HepG2 (cell line): ENCODE data around the gene LGALS3. TPM values are rescaled to one million over a fixed set of nuclear protein-coding genes. Genes with fewer than 3 reads are reported as not detected.

Experiments
- ATAC-seq: fragments of 200-7000 bp; cut with Tn5 transposase; 3 replicates; pipeline ENCODE4 v1.9.1; 2020; ENCODE audit warnings: mild to moderate bottlenecking, moderate library complexity
- BruUV-seq: library from RNA; stranded (reverse); fragments of 400-500 nt; replicated peaks from 2 replicates; lab custom pipeline; 2021; lab: Mats Ljungman, UMichigan
- CTCF ChIA-PET: fragments of 300-600 bp; formaldehyde crosslinking; extraction: SDS; loops from one replicate; lab custom pipeline; 2021; ENCODE audit warnings: low total read pairs, inconsistent platforms, low intra/inter-chr PET ratio; lab: Yijun Ruan, JAX
- POLR2A ChIA-PET: fragments of 350-600 bp; sonication (Branson Sonifier 250); formaldehyde crosslinking; loops from one replicate; lab custom pipeline; 2020; ENCODE audit warnings: antibody characterized with exemption, inconsistent platforms; lab: Yijun Ruan, JAX
- DNase-seq: peaks from one replicate; pipeline ENCODE4 v3.0.0-alpha.2; 2015; ENCODE audit warnings: low spot score
- FAIRE-seq: peaks from 3 replicates; lab custom pipeline; 2011; peaks lifted over from hg19 to GRCh38; lab: Jason Lieb, UNC
- H2AFZ ChIP-seq: one replicate; pipeline ENCODE4 v1.6.1; 2011; ENCODE audit warnings: low read length, inconsistent platforms
- H3K27ac ChIP-seq: fragments of 300-600 bp; 3 replicates; pipeline ENCODE4 v1.8.0; 2011; ENCODE audit warnings: mixed run types, mild to moderate bottlenecking, mixed read lengths, low read length, inconsistent platforms; ENCODE audit not compliant: insufficient read depth; ENCODE audit errors: extremely low read length
- H3K27me3 ChIP-seq, 2 experiments: fragments of 200-600 bp in 1 of 2; 2 replicates in 1 of 2; 3 replicates in 1 of 2; pipeline versions ENCODE4 v1.6.0 to v1.8.0; 2011; ENCODE audit warnings: low read length in 2 of 2, mild to moderate bottlenecking in 2 of 2, moderate library complexity in 2 of 2, inconsistent platforms in 1 of 2; ENCODE audit not compliant: insufficient read depth in 2 of 2, control insufficient read depth in 1 of 2
- H3K36me3 ChIP-seq, 2 experiments: fragments of 200-600 bp in 1 of 2; replicated peaks in 1 of 2; 2 replicates in 1 of 2; 3 replicates in 1 of 2; pipeline versions ENCODE4 v1.5.1 to v1.8.0; 2011; ENCODE audit warnings: low read length in 2 of 2, inconsistent platforms in 1 of 2; ENCODE audit not compliant: insufficient read depth in 2 of 2, control insufficient read depth in 1 of 2
- H3K4me1 ChIP-seq: 2 replicates; pipeline ENCODE4 v1.5.1; 2012; ENCODE audit warnings: low read length, inconsistent platforms; ENCODE audit not compliant: insufficient read depth
- H3K4me2 ChIP-seq: 2 replicates; pipeline ENCODE4 v1.6.0; 2011; ENCODE audit warnings: low read depth, low read length, inconsistent platforms
- H3K4me3 ChIP-seq, 3 experiments: fragments of 200-600 bp in 1 of 3; sonication (generic), shearing (Covaris generic) in 1 of 3; replicated peaks in 1 of 3; 2 replicates each; pipeline ENCODE4 v1.5.1; 2011 to 2016; ENCODE audit warnings: low read length in 3 of 3, inconsistent platforms in 2 of 3, low read depth in 2 of 3, mild to moderate bottlenecking in 2 of 3, control low read depth in 1 of 3, mixed read lengths in 1 of 3; ENCODE audit not compliant: insufficient read depth in 1 of 3
- H3K79me2 ChIP-seq: one replicate; pipeline ENCODE4 v1.6.1; 2011; ENCODE audit warnings: low read length, inconsistent platforms; ENCODE audit not compliant: insufficient read depth
- H3K9ac ChIP-seq: 2 replicates; pipeline ENCODE4 v1.6.0; 2011; ENCODE audit warnings: mild to moderate bottlenecking, low read depth, low read length, inconsistent platforms; ENCODE audit not compliant: insufficient read depth
- H3K9me3 ChIP-seq: 2 replicates; pipeline ENCODE4 v1.5.1; 2012; ENCODE audit warnings: mild to moderate bottlenecking, low read length
- H4K20me1 ChIP-seq: 2 replicates; pipeline ENCODE4 v1.6.0; 2011; ENCODE audit warnings: inconsistent platforms, mild to moderate bottlenecking, low read length, moderate library complexity; ENCODE audit not compliant: insufficient read depth
- BCL6 ChIP-seq: IDR thresholded peaks from 2 replicates; pipeline ENCODE4 v1.6.1; 2016; ENCODE audit warnings: missing genetic modification reagents, missing compliant biosample characterization
- DR1 ChIP-seq: sonication (generic); formaldehyde crosslinking; IDR thresholded peaks from 2 replicates; pipeline ENCODE4 v1.8.0; 2021; ENCODE audit warnings: mild to moderate bottlenecking, missing genetic modification reagents, inconsistent platforms
- GTF2F1 ChIP-seq: fragments of 150-350 bp; IDR thresholded peaks from 2 replicates; pipeline ENCODE4 v1.6.1; 2014; ENCODE audit warnings: low read length
- HDAC2 ChIP-seq: sonication (generic); formaldehyde crosslinking; IDR thresholded peaks from 2 replicates; pipeline ENCODE4 v1.4.0; 2020; ENCODE audit warnings: missing genetic modification reagents
- KDM2A ChIP-seq: sonication (generic); formaldehyde crosslinking; IDR thresholded peaks from 2 replicates; pipeline ENCODE4 v1.4.0; 2020; ENCODE audit warnings: low read depth, missing genetic modification reagents, borderline replicate concordance
- MYPOP ChIP-seq: sonication (generic); formaldehyde crosslinking; IDR thresholded peaks from 2 replicates; pipeline ENCODE4 v1.8.1; 2023; ENCODE audit warnings: mild to moderate bottlenecking, moderate library complexity, missing genetic modification reagents
- NCOR1 ChIP-seq: fragments of 200-600 bp; sonication (generic); IDR thresholded peaks from 2 replicates; pipeline ENCODE4 v1.7.0; 2017; ENCODE audit warnings: antibody characterized with exemption, low read length, borderline replicate concordance
- RFXANK ChIP-seq: IDR thresholded peaks from 2 replicates; pipeline ENCODE4 v1.6.1; 2016
- SKIL ChIP-seq: sonication (generic); formaldehyde crosslinking; IDR thresholded peaks from 2 replicates; pipeline ENCODE4 v1.8.0; 2022; ENCODE audit warnings: missing genetic modification reagents, mild to moderate bottlenecking, moderate library complexity, borderline replicate concordance
- TEAD3 ChIP-seq: optimal IDR thresholded peaks from 2 replicates; pipeline ENCODE3; 2016; ENCODE audit warnings: borderline replicate concordance
- TFAP4 ChIP-seq: sonication (generic); IDR thresholded peaks from 2 replicates; pipeline ENCODE4 v1.6.1; 2016; ENCODE audit warnings: low read depth, borderline replicate concordance
- ZBTB38 ChIP-seq: sonication (generic); formaldehyde crosslinking; IDR thresholded peaks from 2 replicates; pipeline ENCODE4 v1.5.1; 2020; ENCODE audit warnings: mild to moderate bottlenecking, missing genetic modification reagents
- ZNF101 ChIP-seq: sonication (generic); formaldehyde crosslinking; IDR thresholded peaks from 2 replicates; pipeline ENCODE4 v1.4.0; 2020; ENCODE audit warnings: mild to moderate bottlenecking, low read depth, missing genetic modification reagents, borderline replicate concordance
- ZNF260 ChIP-seq: sonication (generic); formaldehyde crosslinking; IDR thresholded peaks from 2 replicates; pipeline ENCODE4 v1.4.0; 2020; ENCODE audit warnings: missing genetic modification reagents, low read depth, mild to moderate bottlenecking, borderline replicate concordance
- ZNF282 ChIP-seq: fragments of 450-650 bp; IDR thresholded peaks from 2 replicates; pipeline ENCODE4 v1.6.1; 2018; ENCODE audit not compliant: partially characterized antibody
- ZNF382 ChIP-seq: sonication (generic); formaldehyde crosslinking; IDR thresholded peaks from 2 replicates; pipeline ENCODE4 v1.5.0; 2020; ENCODE audit warnings: missing genetic modification reagents, mild to moderate bottlenecking, borderline replicate concordance
- ZNF501 ChIP-seq: sonication (generic); formaldehyde crosslinking; IDR thresholded peaks from 2 replicates; pipeline ENCODE4 v1.5.1; 2020; ENCODE audit warnings: mild to moderate bottlenecking, moderate library complexity, missing genetic modification reagents
- ZNF615 ChIP-seq: sonication (generic); formaldehyde crosslinking; IDR thresholded peaks from 2 replicates; pipeline ENCODE4 v1.5.0; 2020; ENCODE audit warnings: mild to moderate bottlenecking, missing genetic modification reagents, borderline replicate concordance
- ZNF652 ChIP-seq: IDR thresholded peaks from 2 replicates; pipeline ENCODE4 v1.6.1; 2016; ENCODE audit warnings: low read depth, borderline replicate concordance
- ZNF772 ChIP-seq: sonication (generic); formaldehyde crosslinking; IDR thresholded peaks from 2 replicates; pipeline ENCODE4 v1.5.0; 2020; ENCODE audit warnings: mild to moderate bottlenecking, missing genetic modification reagents
- ZSCAN25 ChIP-seq: sonication (generic); formaldehyde crosslinking; IDR thresholded peaks from 2 replicates; pipeline ENCODE4 v1.8.0; 2022; ENCODE audit warnings: mild to moderate bottlenecking, missing genetic modification reagents
- WGBS: methylation state at CpG from one replicate; pipeline ENCODE4 v1.1.6; 2017; ENCODE audit warnings: low lambda C conversion rate; 5-methylcytosine and 5-hydroxymethylcytosine counted together
- in situ Hi-C: cut with HindIII; loops from 2 replicates; pipeline ENCODE4 v1.10.0; 2017; ENCODE audit warnings: low pct_unique_long_range_greater_than_20kb; ENCODE audit not compliant: extremely low pct_ligation_motif_present
- intact Hi-C: fragments of 100-400 bp; cut with micrococcal nuclease; formaldehyde crosslinking; loops from one replicate; pipeline ENCODE4 v1.10.0; 2022; ENCODE audit not compliant: unreplicated experiment
- polyA plus RNA-seq, 8 experiments: library from polyadenylated mRNA; depleted of rRNA in 3 of 8; stranded (reverse) in 7 of 8; unstranded in 1 of 8; fragments of >200 nt; fragmentation: Illumina TruSeq in 4 of 8; extraction: Trizol in 4 of 8; gene quantifications; 2 replicates each; pipeline versions ENCODE4 v1.2.1 to v1.2.3, GENCODE V29; 2011 to 2016; ENCODE audit warnings: low read depth in 4 of 8, missing spikeins in 1 of 8, mixed read lengths in 1 of 8; ENCODE audit not compliant: insufficient read depth in 1 of 8
- total RNA-seq, 5 experiments: library from RNA; depleted of rRNA; stranded (reverse); fragments of >200 nt; fragmentation: Illumina TruSeq; extraction: Trizol; gene quantifications; 2 replicates each; pipeline ENCODE4 v1.2.3, GENCODE V29; 2016; ENCODE audit warnings: low read depth in 1 of 5

Gene LGALS3
- total and polyA plus RNA-seq, 2 of the 13 experiments (the other 11 are each of a cell fraction or from before 2014, with no cell fraction given) = 5.0 to 97.4 TPM

GRCh38 chr14:55191203-55192053, 62.4 kb downstream of the LGALS3 start, which contains the start of gene DLGAP5:
Gene DLGAP5 (minus strand): TSS chr14:55191585. CDS start chr14:55189179, 2,406 bp downstream.
- POLR2A ChIA-PET = no interaction called here
- TSS peak; percentile 88 for BruUV-seq
- FAIRE-seq = peak; percentile 100
- TF ChIP-seq ZSCAN25 (CRISPR knock-in tag) (peak; percentile 23; the same call in 1 of the 2 replicates), TFAP4 (peak; percentile 44; the same call in 1 of the 2 replicates), ZNF282 (no peak), KDM2A (CRISPR knock-in tag) (peak; percentile 55; the same call in 1 of the 2 replicates), TEAD3 (CRISPR knock-in tag) (no peak), ZBTB38 (CRISPR knock-in tag) (no peak; the same call in 1 of the 2 replicates), ZNF101 (CRISPR knock-in tag) (no peak), ZNF382 (CRISPR knock-in tag) (no peak), ZNF501 (CRISPR knock-in tag) (0 out of 2 replicates have a peak, but pooled peaks have one; percentile 67), BCL6 (CRISPR knock-in tag) (no peak), ZNF260 (CRISPR knock-in tag) (no peak), ZNF615 (CRISPR knock-in tag) (0 out of 2 replicates have a peak, but pooled peaks have one; percentile 29), ZNF652 (CRISPR knock-in tag) (no peak), GTF2F1 (no peak), NCOR1 (peak; percentile 35; the same call in 1 of the 2 replicates), MYPOP (CRISPR knock-in tag) (peak; percentile 75; the same call in 1 of the 2 replicates), DR1 (CRISPR knock-in tag) (0 out of 2 replicates have a peak, but pooled peaks have one; percentile 34), RFXANK (CRISPR knock-in tag) (no peak), SKIL (CRISPR knock-in tag) (peak; percentile 73), ZNF772 (CRISPR knock-in tag) (no peak), HDAC2 (CRISPR knock-in tag) (peak; percentile 53; the same call in 1 of the 2 replicates)

More at GRCh38 chr14:55191203-55192053, 62.4 kb downstream of the LGALS3 start, which contains the start of gene DLGAP5:
- Histone ChIP-seq H3K79me2 (peaks cover 39% of the 10 kb centered on the region), H3K36me3 (0 out of 5 replicates have a peak, but pooled peaks cover 0 to 9% of the 10 kb centered on the region in 2 experiments), H3K4me1 (peaks cover 21% of the 10 kb centered on the region), H3K9ac (peak within 1 kb of the TSS; percentile 74), H3K4me3 (peak within 1 kb of the TSS; percentile 84 to 88 (median 87)), H4K20me1 (no peaks in the 10 kb centered on the region), H3K4me2 (peak within 1 kb of the TSS; percentile 89), H3K9me3 (no peaks in the 10 kb centered on the region), H2AFZ (peak within 1 kb of the TSS; percentile 77), H3K27ac (peak within 1 kb of the TSS; percentile 74), H3K27me3 (no peaks in the 10 kb centered on the region; a peak in 1 of 5 replicates)
- DNase-seq (peak; percentile 98), ATAC-seq (peak; percentile 97)
- intact Hi-C loops (no loop called here), in situ Hi-C loops (no loop called here)
- CTCF ChIA-PET = no interaction called here
- WGBS = 3% methylated on average over 38 of the region's 46 CpGs
